Progenitor cell of endocrine pancreas (in vitro differentiated cells): Measurements from ENCODE around the gene CHRM2. TPM values are rescaled to one million over a fixed set of nuclear protein-coding genes. Genes with fewer than 3 reads are reported as not detected.

Experiments
- DNase-seq: peaks from one replicate; pipeline ENCODE4 v3.0.0; 2021; ENCODE audit warnings: low spot score; ENCODE audit not compliant: unreplicated experiment
- H3K27ac Mint-ChIP-seq: 2 replicates; pipeline ENCODE4 v1.8.0; 2021; ENCODE audit warnings: mild to moderate bottlenecking, moderate library complexity, mixed read lengths
- H3K27me3 Mint-ChIP-seq: 2 replicates; pipeline ENCODE4 v1.8.0; 2021; ENCODE audit warnings: mixed read lengths
- H3K36me3 Mint-ChIP-seq: 2 replicates; pipeline ENCODE4 v1.8.0; 2022; ENCODE audit warnings: mixed read lengths; ENCODE audit not compliant: insufficient read depth
- H3K4me1 Mint-ChIP-seq: 2 replicates; pipeline ENCODE4 v1.8.0; 2021; ENCODE audit warnings: low read depth, mixed read lengths
- H3K4me3 Mint-ChIP-seq: 2 replicates; pipeline ENCODE4 v1.8.0; 2021; ENCODE audit warnings: low read depth, mild to moderate bottlenecking, moderate library complexity, mixed read lengths
- H3K9me3 Mint-ChIP-seq: 2 replicates; pipeline ENCODE4 v1.8.0; 2021; ENCODE audit warnings: low read depth, mixed read lengths
- total RNA-seq: library from RNA; stranded (reverse); gene quantifications from 2 replicates; pipeline ENCODE4 v1.2.1, GENCODE V29; 2021
- TF ChIP-seq, protein P1 (sequence below): fragments of 200-600 bp; sonication (generic); IDR thresholded peaks from one replicate; pipeline ENCODE4 v1.5.0; 2021; ENCODE audit warnings: antibody characterized with exemption, mild to moderate bottlenecking; ENCODE audit not compliant: unreplicated experiment

Gene CHRM2
- total RNA-seq, 1 donor from 2014 or later: not detected

DNA sequence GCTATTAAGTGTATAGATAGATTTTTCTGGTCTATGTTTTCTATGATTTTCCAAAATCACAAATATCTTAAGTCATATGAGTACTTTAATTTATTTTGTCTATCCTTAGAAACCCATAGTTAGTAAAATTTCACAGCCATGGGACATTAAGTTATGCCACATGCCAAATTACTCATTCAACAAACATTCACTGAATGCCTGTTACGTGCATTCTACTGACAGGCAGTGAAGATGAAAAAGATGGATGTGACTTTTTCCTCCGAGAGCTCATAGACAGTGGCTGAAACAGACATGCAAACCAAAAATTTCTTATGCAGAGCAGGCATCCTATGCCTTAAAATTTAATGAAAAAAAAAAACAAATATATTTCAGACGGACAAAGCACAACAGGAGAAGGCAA lies 84.9 kb downstream of the CHRM2 start:
- no peak for DNase-seq

GRCh38 chr7:136956232-136956631 lies 87.8 kb downstream of the CHRM2 start:
- no peaks in the 10 kb centered on the region for H3K36me3 Mint-ChIP-seq
- H3K9me3 Mint-ChIP-seq: no peaks in the 10 kb centered on the region
- DNase-seq: no peak
- TF ChIP-seq, protein P1, sequence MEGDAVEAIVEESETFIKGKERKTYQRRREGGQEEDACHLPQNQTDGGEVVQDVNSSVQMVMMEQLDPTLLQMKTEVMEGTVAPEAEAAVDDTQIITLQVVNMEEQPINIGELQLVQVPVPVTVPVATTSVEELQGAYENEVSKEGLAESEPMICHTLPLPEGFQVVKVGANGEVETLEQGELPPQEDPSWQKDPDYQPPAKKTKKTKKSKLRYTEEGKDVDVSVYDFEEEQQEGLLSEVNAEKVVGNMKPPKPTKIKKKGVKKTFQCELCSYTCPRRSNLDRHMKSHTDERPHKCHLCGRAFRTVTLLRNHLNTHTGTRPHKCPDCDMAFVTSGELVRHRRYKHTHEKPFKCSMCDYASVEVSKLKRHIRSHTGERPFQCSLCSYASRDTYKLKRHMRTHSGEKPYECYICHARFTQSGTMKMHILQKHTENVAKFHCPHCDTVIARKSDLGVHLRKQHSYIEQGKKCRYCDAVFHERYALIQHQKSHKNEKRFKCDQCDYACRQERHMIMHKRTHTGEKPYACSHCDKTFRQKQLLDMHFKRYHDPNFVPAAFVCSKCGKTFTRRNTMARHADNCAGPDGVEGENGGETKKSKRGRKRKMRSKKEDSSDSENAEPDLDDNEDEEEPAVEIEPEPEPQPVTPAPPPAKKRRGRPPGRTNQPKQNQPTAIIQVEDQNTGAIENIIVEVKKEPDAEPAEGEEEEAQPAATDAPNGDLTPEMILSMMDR: no peak
- no peaks in the 10 kb centered on the region for H3K4me1 Mint-ChIP-seq
- H3K27ac Mint-ChIP-seq: no peak overlapping the region
- no peaks in the 10 kb centered on the region for H3K27me3 Mint-ChIP-seq
- H3K4me3 Mint-ChIP-seq: no peak overlapping the region

More for the DNA sequence above, 84.9 kb downstream of the CHRM2 start:
- Mint-ChIP-seq H3K27ac (no peak overlapping the region), H3K4me1 (no peaks in the 10 kb centered on the region), H3K9me3 (no peaks in the 10 kb centered on the region), H3K4me3 (no peak overlapping the region), H3K36me3 (no peaks in the 10 kb centered on the region), H3K27me3 (no peaks in the 10 kb centered on the region)
- TF ChIP-seq, protein P1: no peak

DNA sequence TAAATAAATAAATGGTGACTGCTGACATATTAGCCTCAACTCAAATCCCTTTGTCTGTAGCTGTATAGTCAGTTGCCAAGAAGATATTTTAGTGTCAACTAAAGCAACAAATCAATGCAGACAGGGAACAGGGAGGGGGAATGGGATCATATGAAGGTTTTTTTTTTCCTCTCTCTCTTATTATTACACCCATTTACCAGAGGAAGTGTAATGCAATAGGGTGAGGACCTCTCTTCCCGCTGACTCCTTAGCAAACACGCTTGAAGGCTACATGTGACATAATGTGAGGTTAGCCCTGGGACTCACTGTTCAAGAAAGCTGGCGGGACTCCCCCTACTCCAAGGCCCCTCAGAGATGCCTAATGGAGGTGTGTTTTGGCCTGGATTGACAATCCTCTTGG lies 88.2 kb downstream of the CHRM2 start:
- TF ChIP-seq, protein P1: no peak
- Mint-ChIP-seq H3K9me3 (no peaks in the 10 kb centered on the region), H3K27me3 (no peaks in the 10 kb centered on the region), H3K4me3 (no peak overlapping the region), H3K4me1 (no peaks in the 10 kb centered on the region), H3K36me3 (no peaks in the 10 kb centered on the region), H3K27ac (no peak overlapping the region)
- DNase-seq: no peak

GRCh38 chr7:136957391-136957790 lies 88.9 kb downstream of the CHRM2 start:
- TF ChIP-seq, protein P1: no peak

DNA sequence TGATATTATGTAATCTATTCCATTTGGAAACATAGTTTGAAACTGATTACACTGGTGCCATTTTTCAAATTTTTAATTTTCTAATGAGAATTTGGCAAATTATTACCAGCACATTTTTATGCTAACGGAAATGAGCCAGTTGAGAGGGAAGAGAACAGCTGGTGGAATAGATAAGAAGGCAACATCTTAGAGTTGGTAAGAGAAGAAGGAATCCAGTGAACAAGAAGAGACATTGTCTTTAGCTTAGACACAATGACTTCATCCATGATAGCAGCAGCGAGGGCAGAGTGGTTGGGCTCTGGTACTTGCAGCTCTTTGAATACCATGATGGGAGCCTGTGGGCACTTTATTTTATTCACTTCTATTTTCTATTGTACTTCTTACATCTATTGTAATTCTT lies 89.6 kb downstream of the CHRM2 start:
- Mint-ChIP-seq H3K4me1 (no peaks in the 10 kb centered on the region), H3K36me3 (no peaks in the 10 kb centered on the region), H3K4me3 (no peak overlapping the region), H3K27ac (no peak overlapping the region), H3K27me3 (no peaks in the 10 kb centered on the region), H3K9me3 (no peaks in the 10 kb centered on the region)
- TF ChIP-seq, protein P1: no peak
- DNase-seq: no peak

More at GRCh38 chr7:136957391-136957790, 88.9 kb downstream of the CHRM2 start:
- Mint-ChIP-seq H3K27me3 (no peaks in the 10 kb centered on the region), H3K9me3 (no peaks in the 10 kb centered on the region), H3K27ac (no peak overlapping the region), H3K4me1 (no peaks in the 10 kb centered on the region), H3K4me3 (no peak overlapping the region), H3K36me3 (no peaks in the 10 kb centered on the region)
- DNase-seq: no peak
